GM12878 (cell line): ENCODE measurements around the gene SMPDL3A.

Source experiments
- JUND ChIP-seq: IDR thresholded peaks from 2 replicates; pipeline ENCODE4 v1.6.1; 2012; ENCODE audit warnings: low read depth, mild to moderate bottlenecking, low read length, improper control_type of control experiment, moderate library complexity
- POLR2AphosphoS5 ChIP-seq: IDR thresholded peaks from 2 replicates; pipeline ENCODE4 v1.6.1; 2011; ENCODE audit warnings: mild to moderate bottlenecking, low read length, inconsistent platforms
- ZNF217 ChIP-seq: fragments of 450-650 bp; IDR thresholded peaks from 2 replicates; pipeline ENCODE4 v1.6.1; 2017; ENCODE audit warnings: antibody characterized with exemption, mild to moderate bottlenecking
- ZZZ3 ChIP-seq: IDR thresholded peaks from 2 replicates; pipeline ENCODE4 v1.6.1; 2011; ENCODE audit warnings: low read depth; ENCODE audit not compliant: control insufficient read depth, insufficient read length

GRCh38 chr6:122778302-122778701, 10.8 kb upstream of the SMPDL3A start:
- TF ChIP-seq JUND (no peak), POLR2AphosphoS5 (no peak), ZZZ3 (no peak), ZNF217 (no peak)
